Activated T-cell treated with anti-CD3 and anti-CD28 coated beads, Interleukin-2, amount 50 U/mL, for 24 hours (primary cell): ENCODE results near the gene ELOVL5.
A peak's percentile ranks its signal among the peaks of the same experiment; 100 is the strongest.
"Not testable (repeated sequence)": the region's sequence is repeated elsewhere in the genome, so short reads cannot be mapped to it uniquely, and the experiment has no call there.

Experiments used
- DNase-seq: peaks from one replicate; pipeline ENCODE4 v3.0.0-alpha.2; 2020
- H3K27ac Mint-ChIP-seq: 2 replicates; pipeline ENCODE4 v1.8.0; 2020; ENCODE audit warnings: mild to moderate bottlenecking, mixed read lengths
- H3K27me3 Mint-ChIP-seq: 2 replicates; pipeline ENCODE4 v1.8.0; 2020; ENCODE audit warnings: mixed read lengths
- H3K36me3 Mint-ChIP-seq: 2 replicates; pipeline ENCODE4 v1.8.0; 2020; ENCODE audit warnings: low read depth, mixed read lengths
- H3K4me1 Mint-ChIP-seq: 2 replicates; pipeline ENCODE4 v1.8.0; 2020; ENCODE audit warnings: low read depth, mixed read lengths
- H3K4me3 Mint-ChIP-seq: 2 replicates; pipeline ENCODE4 v1.8.0; 2020; ENCODE audit warnings: mild to moderate bottlenecking, moderate library complexity, mixed read lengths
- H3K9me3 Mint-ChIP-seq: 2 replicates; pipeline ENCODE4 v1.8.0; 2020; ENCODE audit warnings: mixed read lengths

ELOVL5 gene

DNA sequence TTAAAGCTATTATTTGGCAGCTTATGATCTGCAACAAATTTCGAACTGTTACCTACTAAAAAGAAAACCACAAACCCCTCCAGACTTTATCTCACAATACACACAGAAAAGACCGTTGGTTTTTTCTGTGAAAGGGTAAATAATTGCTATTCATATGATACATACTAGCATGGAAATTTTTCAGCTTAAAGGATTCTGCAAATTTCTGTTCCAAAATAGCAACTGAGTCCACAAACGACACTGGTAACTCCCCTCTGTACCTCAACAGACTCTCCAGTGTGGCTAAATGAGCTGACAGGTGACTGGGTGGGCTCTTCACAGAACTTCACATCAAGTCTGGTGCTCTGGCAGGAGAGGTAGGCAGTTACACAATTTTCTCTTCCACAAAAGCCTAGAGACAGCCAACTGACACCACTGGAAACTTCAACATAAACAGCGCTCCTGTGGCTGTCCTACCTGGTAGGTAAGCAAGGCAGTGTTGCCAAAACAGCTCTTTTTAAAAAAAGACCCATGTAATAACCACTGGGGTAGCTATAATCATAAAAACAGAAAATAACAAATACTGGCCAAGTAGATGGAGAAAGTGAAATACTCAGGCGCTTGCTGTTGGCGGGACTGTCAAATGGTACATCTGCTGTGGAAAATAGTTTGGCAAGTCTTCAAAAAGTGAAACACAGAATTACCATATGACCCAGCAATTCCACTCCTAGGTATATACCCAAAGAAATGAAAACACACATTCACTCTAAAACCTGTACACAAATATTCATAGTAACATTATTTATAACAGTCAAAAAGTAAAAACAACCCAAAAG is 37.8 kb downstream of the ELOVL5 start:
- H3K4me1 Mint-ChIP-seq: peaks cover 94% of the 10 kb centered on the region
- peaks cover 40% of the 10 kb centered on the region for H3K36me3 Mint-ChIP-seq
- DNase-seq: no peak
- H3K9me3 Mint-ChIP-seq: no peaks in the 10 kb centered on the region
- H3K4me3 Mint-ChIP-seq: peak overlapping the region; percentile 6
- no peaks in the 10 kb centered on the region for H3K27me3 Mint-ChIP-seq
- H3K27ac Mint-ChIP-seq: peak overlapping the region; percentile 73

DNA sequence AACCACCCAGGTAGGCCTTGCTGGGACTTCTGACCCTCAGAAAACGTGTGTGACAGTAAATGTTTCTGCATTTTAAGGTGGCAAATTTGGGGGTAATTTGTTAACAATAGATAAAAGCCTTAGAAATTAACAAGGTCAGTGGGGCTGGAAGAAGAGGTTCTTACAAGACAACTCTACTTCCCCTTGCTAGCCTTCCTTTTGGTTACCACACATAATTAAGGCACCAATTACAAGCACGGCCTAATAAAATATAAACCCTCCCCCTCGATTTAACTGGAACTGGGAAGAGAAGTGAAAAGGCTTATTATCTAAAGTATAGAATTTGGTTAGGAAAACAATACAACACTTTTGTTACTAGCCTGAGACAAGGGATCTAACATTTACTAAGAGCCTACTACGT is 38.8 kb downstream of the ELOVL5 start:
- Mint-ChIP-seq H3K27me3 (no peaks in the 10 kb centered on the region), H3K4me3 (no peak overlapping the region), H3K36me3 (peaks cover 40% of the 10 kb centered on the region), H3K27ac (peak overlapping the region; percentile 73), H3K9me3 (no peaks in the 10 kb centered on the region), H3K4me1 (peaks cover 83% of the 10 kb centered on the region)
- no peak for DNase-seq

GRCh38 chr6:53309059-53309900 is 39.5 kb downstream of the ELOVL5 start:
- H3K36me3 Mint-ChIP-seq: peaks cover 44% of the 10 kb centered on the region
- H3K27ac Mint-ChIP-seq: peak overlapping the region; percentile 73
- H3K27me3 Mint-ChIP-seq: no peaks in the 10 kb centered on the region
- H3K4me1 Mint-ChIP-seq: peaks cover 81% of the 10 kb centered on the region
- H3K4me3 Mint-ChIP-seq: no peak overlapping the region
- no peaks in the 10 kb centered on the region for H3K9me3 Mint-ChIP-seq
- DNase-seq: no peak

DNA sequence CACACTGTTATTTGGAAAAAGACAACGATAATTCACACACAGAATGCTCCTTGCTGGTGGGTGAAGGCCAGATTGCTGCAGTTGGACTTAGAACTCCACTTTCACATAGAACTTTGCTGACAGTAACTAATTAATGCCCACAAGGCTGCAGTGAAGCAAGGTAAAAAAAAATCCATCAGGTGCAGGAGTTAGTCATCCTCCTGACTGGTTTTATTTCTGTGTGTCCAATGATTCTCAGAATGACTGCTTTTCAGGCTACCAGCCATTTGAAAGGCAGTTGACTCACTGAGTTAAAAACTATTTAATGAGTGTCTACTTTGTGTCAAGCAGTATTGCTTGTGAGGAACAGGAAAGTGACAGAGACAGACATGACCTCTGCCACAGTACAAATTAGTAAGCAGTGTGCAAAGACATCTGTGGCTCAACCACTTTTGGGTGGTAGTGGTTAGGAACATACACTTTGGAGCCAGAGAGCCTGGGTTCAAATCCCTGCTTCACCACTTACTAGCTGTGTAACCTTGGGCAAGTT is 41.9 kb downstream of the ELOVL5 start:
- DNase-seq: no peak
- Mint-ChIP-seq H3K27ac (peak overlapping the region; percentile 91), H3K36me3 (peaks cover 38% of the 10 kb centered on the region), H3K9me3 (no peaks in the 10 kb centered on the region), H3K27me3 (no peaks in the 10 kb centered on the region), H3K4me1 (peaks cover 83% of the 10 kb centered on the region), H3K4me3 (no peak overlapping the region)

GRCh38 chr6:53306217-53306616 is 42.5 kb downstream of the ELOVL5 start:
- not testable (repeated sequence) for DNase-seq, H3K27me3 Mint-ChIP-seq, H3K4me3 Mint-ChIP-seq, H3K9me3 Mint-ChIP-seq
- Mint-ChIP-seq H3K4me1 (peaks cover 84% of the 10 kb centered on the region), H3K36me3 (peaks cover 34% of the 10 kb centered on the region), H3K27ac (peak overlapping the region; percentile 91)

DNA sequence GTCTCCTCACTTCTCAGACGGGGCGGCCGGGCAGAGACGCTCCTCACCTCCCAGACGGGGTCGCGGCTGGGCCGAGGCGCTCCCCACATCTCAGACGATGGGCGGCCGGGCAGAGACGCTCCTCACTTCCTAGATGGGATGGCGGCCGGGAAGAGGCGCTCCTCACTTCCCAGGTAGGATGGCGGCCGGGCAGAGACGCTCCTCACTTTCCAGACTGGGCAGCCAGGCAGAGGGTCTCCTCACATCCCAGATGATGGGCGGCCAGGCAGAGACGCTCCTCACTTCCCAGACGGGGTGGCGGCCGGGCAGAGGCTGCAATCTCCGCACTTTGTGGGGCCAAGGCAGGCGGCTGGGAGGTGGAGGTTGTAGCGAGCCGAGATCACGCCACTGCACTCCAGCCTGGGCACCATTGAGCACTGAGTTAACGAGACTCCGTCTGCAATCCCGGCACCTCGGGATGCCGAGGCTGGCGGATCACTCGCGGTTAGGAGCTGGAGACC is 43.2 kb downstream of the ELOVL5 start:
- H3K4me3 Mint-ChIP-seq, H3K27ac Mint-ChIP-seq, DNase-seq, H3K9me3 Mint-ChIP-seq, H3K27me3 Mint-ChIP-seq: not testable (repeated sequence)
- peaks cover 27% of the 10 kb centered on the region for H3K36me3 Mint-ChIP-seq
- peaks cover 84% of the 10 kb centered on the region for H3K4me1 Mint-ChIP-seq

DNA sequence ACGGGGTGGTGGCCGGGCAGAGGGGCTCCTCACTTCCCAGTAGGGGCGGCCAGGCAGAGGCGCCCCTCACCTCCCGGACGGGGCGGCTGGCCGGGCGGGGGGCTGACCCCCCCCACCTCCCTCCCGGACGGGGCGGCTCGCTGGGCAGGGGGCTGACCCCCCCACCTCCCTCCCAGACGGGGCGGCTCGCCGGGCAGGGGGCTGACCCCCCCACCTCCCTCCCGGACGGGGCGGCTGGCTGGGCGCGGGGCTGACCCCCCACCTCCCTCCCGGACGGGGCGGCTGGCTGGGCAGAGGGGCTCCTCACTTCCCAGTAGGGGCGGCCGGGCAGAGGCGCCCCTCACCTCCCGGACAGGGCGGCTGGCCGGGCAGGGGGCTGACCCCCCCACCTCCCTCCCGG is 43.8 kb downstream of the ELOVL5 start:
- not testable (repeated sequence) for H3K9me3 Mint-ChIP-seq, H3K27me3 Mint-ChIP-seq, DNase-seq, H3K4me3 Mint-ChIP-seq, H3K27ac Mint-ChIP-seq
- H3K4me1 Mint-ChIP-seq: peaks cover 84% of the 10 kb centered on the region
- peaks cover 23% of the 10 kb centered on the region for H3K36me3 Mint-ChIP-seq

GRCh38 chr6:53302678-53303360 is 45.9 kb downstream of the ELOVL5 start:
- DNase-seq: no peak

DNA sequence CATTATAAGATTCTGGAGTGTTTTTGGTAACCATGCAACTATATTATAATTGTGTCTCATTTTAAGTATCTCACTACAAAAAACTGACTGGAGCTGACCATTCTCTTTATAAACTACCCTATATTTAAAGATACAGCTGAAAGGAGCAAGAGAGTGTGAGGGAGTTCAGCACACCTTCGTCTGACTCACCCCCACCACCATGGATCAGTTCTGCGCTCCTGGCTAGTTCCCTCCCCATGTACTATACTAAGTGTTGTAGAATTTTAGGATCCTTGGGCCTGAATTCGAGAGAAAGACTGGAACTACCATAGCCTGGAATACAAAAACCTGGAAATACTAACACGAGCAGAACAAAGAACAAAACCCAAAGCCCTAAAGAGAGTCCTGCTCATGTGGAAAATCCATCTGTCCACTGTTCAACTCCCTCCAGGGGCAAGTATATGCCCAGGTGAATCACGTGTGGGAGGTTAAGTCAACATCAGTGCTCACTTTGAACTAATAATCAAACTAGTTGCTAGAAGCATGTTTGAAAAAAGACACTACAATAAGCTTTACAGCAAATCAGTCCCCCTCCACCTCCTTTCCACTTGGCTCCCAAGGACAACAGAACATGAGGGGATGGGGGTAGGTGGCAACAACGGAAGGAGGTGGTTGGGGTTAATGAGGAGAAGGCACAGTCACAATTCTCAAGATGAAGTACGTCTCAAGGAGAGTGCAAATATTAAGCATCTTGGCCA is 46.8 kb downstream of the ELOVL5 start:
- no peak overlapping the region for H3K4me3 Mint-ChIP-seq

More at GRCh38 chr6:53302678-53303360, 45.9 kb downstream of the ELOVL5 start:
- Mint-ChIP-seq H3K27me3 (no peaks in the 10 kb centered on the region), H3K4me3 (peak overlapping the region; percentile 49), H3K9me3 (no peaks in the 10 kb centered on the region), H3K27ac (peak overlapping the region; percentile 80), H3K36me3 (peaks cover 20% of the 10 kb centered on the region), H3K4me1 (peaks cover 83% of the 10 kb centered on the region)

GRCh38 chr6:53300656-53301551 is 47.8 kb downstream of the ELOVL5 start:
- DNase-seq: no peak
- no peaks in the 10 kb centered on the region for H3K9me3 Mint-ChIP-seq
- H3K27ac Mint-ChIP-seq: no peak overlapping the region
- no peak overlapping the region for H3K4me3 Mint-ChIP-seq
- peaks cover 14% of the 10 kb centered on the region for H3K36me3 Mint-ChIP-seq
- peaks cover 80% of the 10 kb centered on the region for H3K4me1 Mint-ChIP-seq
- H3K27me3 Mint-ChIP-seq: no peaks in the 10 kb centered on the region

More for the DNA sequence above, 46.8 kb downstream of the ELOVL5 start:
- DNase-seq: no peak
- Mint-ChIP-seq H3K27me3 (no peaks in the 10 kb centered on the region), H3K36me3 (peaks cover 18% of the 10 kb centered on the region), H3K9me3 (no peaks in the 10 kb centered on the region), H3K27ac (peak overlapping the region; percentile 89), H3K4me1 (peaks cover 81% of the 10 kb centered on the region)

- no peaks in the 10 kb centered on the region for H3K9me3 Mint-ChIP-seq
- H3K4me3 Mint-ChIP-seq: no peak overlapping the region
- peaks cover 19% of the 10 kb centered on the region for H3K36me3 Mint-ChIP-seq
- no peak for DNase-seq
- no peaks in the 10 kb centered on the region for H3K27me3 Mint-ChIP-seq
- H3K27ac Mint-ChIP-seq: peak overlapping the region; percentile 50
- peaks cover 90% of the 10 kb centered on the region for H3K4me1 Mint-ChIP-seq
Observed at GRCh38 chr6:53299331-53300005, 49.3 kb downstream of the ELOVL5 start.

- no peaks in the 10 kb centered on the region for H3K27me3 Mint-ChIP-seq
- H3K36me3 Mint-ChIP-seq: peaks cover 33% of the 10 kb centered on the region
- no peak overlapping the region for H3K4me3 Mint-ChIP-seq
- peak overlapping the region; percentile 55 for H3K27ac Mint-ChIP-seq
- DNase-seq: no peak
- peaks cover 85% of the 10 kb centered on the region for H3K4me1 Mint-ChIP-seq
- H3K9me3 Mint-ChIP-seq: no peaks in the 10 kb centered on the region
Observed at GRCh38 chr6:53297004-53297403, 51.7 kb downstream of the ELOVL5 start.
